Upper lobe of left lung (tissue), 6 donors: ENCODE data around the gene LAMA2. TPM values are rescaled to one million over a fixed set of nuclear protein-coding genes. Genes with fewer than 3 reads are reported as not detected.

Source experiments
- ATAC-seq, 2 donors: fragments of 200-7000 bp; cut with Tn5 transposase; one replicate each; pipeline ENCODE4 v1.9.1; 2022; ENCODE audit warnings: mild to moderate bottlenecking in 2 of 2, moderate library complexity in 2 of 2; ENCODE audit not compliant: low FRiP score in 2 of 2
- DNase-seq, 2 donors: peaks; one replicate each; pipeline ENCODE4 v3.0.0-alpha.2; 2019 to 2020
- H3K27ac ChIP-seq, 4 donors: fragments of 200-600 bp; sonication (generic); one replicate each; pipeline ENCODE4 v1.5.1; 2016 to 2019
- H3K27me3 ChIP-seq, 4 donors: fragments of 200-600 bp; sonication (generic); one replicate each; pipeline ENCODE4 v1.5.1; 2017 to 2019
- H3K36me3 ChIP-seq, 4 donors: fragments of 200-600 bp; sonication (generic); one replicate each; pipeline ENCODE4 v1.5.1; 2016 to 2019
- H3K4me1 ChIP-seq, 4 donors: fragments of 200-600 bp; sonication (generic); one replicate each; pipeline ENCODE4 v1.5.1; 2018 to 2019
- H3K4me3 ChIP-seq, 4 donors: fragments of 200-600 bp; sonication (generic); one replicate each; pipeline ENCODE4 v1.5.1; 2017 to 2019; ENCODE audit warnings: mild to moderate bottlenecking in 2 of 4, moderate library complexity in 1 of 4
- H3K9me3 ChIP-seq, 4 donors: fragments of 200-600 bp; sonication (generic); one replicate each; pipeline ENCODE4 v1.5.1; 2018 to 2019
- EP300 ChIP-seq, 4 donors: sonication (generic); formaldehyde crosslinking; IDR thresholded peaks; one replicate each; pipeline ENCODE4 v1.5.1; 2017; ENCODE audit warnings: antibody characterized with exemption in 4 of 4, control low read depth in 2 of 4
- POLR2A ChIP-seq, 4 donors: fragments of 450-650 bp; IDR thresholded peaks; one replicate each; pipeline ENCODE4 v1.5.1; 2016 to 2017; ENCODE audit warnings: antibody characterized with exemption in 4 of 4, mild to moderate bottlenecking in 2 of 4
- POLR2AphosphoS5 ChIP-seq, 2 donors: sonication (generic); formaldehyde crosslinking; IDR thresholded peaks; one replicate each; pipeline ENCODE4 v1.5.1; 2017; ENCODE audit warnings: antibody characterized with exemption in 2 of 2
- WGBS, 2 donors: methylation state at CpG; one replicate each; pipeline ENCODE4 v1.1.5; 2017 to 2018; 5-methylcytosine and 5-hydroxymethylcytosine counted together
- total RNA-seq, 6 donors: library from RNA; depleted of rRNA in 4 of 6; stranded (reverse); fragments of >200 nt in 4 of 6; gene quantifications; one replicate each; pipeline versions ENCODE4 v1.1.0 to v1.2.1, GENCODE V29; 2016 to 2021
- TF ChIP-seq, protein P1 (sequence below), 6 experiments: fragments of 450-650 bp in 4 of 6; fragments of 200-600 bp in 2 of 6; sonication (generic) in 2 of 6; IDR thresholded peaks; one replicate each; pipeline ENCODE4 v1.5.1; 2016 to 2019; ENCODE audit warnings: antibody characterized with exemption in 6 of 6
- donor health status: DM: no; HTN: no; CAD: no; lungs with moderate emphysema.
- donor health status: DM: no; HTN: yes; CAD: no; lungs with severe emphysema.

The LAMA2 gene
- total RNA-seq, 6 donors from 2014 or later: 41.9 to 82.8 (median 62.4) TPM

DNA sequence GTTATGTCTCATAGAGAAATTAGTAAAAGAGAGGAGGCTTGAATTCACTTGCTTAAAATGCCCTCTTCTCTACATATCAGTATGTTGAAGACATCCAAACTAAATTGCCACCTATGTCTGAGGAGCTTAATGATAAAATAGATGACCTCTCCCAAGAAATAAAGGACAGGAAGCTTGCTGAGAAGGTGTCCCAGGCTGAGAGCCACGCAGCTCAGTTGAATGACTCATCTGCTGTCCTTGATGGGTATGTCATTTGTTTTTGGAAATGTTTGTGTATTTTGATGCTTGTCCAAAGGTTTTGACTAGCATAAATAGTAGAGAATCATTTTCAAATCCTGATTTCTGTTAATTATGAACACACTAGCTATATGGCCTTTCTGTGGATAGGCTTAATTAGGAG is 519.3 kb downstream of the LAMA2 start:
- TF ChIP-seq, protein P1, sequence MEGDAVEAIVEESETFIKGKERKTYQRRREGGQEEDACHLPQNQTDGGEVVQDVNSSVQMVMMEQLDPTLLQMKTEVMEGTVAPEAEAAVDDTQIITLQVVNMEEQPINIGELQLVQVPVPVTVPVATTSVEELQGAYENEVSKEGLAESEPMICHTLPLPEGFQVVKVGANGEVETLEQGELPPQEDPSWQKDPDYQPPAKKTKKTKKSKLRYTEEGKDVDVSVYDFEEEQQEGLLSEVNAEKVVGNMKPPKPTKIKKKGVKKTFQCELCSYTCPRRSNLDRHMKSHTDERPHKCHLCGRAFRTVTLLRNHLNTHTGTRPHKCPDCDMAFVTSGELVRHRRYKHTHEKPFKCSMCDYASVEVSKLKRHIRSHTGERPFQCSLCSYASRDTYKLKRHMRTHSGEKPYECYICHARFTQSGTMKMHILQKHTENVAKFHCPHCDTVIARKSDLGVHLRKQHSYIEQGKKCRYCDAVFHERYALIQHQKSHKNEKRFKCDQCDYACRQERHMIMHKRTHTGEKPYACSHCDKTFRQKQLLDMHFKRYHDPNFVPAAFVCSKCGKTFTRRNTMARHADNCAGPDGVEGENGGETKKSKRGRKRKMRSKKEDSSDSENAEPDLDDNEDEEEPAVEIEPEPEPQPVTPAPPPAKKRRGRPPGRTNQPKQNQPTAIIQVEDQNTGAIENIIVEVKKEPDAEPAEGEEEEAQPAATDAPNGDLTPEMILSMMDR (IDR thresholded peaks at IDR 0.05): no peak
- TF ChIP-seq POLR2AphosphoS5 (IDR thresholded peaks at IDR 0.05): no peak
- TF ChIP-seq EP300 (IDR thresholded peaks at IDR 0.05): no peak
- no peak for TF ChIP-seq POLR2A (IDR thresholded peaks at IDR 0.05)
- Histone ChIP-seq H3K27me3 (no peaks in the 10 kb centered on the region), H3K27ac (no peak overlapping the region), H3K9me3 (no peaks in the 10 kb centered on the region), H3K4me3 (no peak overlapping the region), H3K4me1 (no peaks in the 10 kb centered on the region), H3K36me3 (no peaks in the 10 kb centered on the region)
- no peak for DNase-seq
- no peak for ATAC-seq
- 38 to 50% methylated on average over 1 of the region's 1 CpG for WGBS, 2 donors

DNA sequence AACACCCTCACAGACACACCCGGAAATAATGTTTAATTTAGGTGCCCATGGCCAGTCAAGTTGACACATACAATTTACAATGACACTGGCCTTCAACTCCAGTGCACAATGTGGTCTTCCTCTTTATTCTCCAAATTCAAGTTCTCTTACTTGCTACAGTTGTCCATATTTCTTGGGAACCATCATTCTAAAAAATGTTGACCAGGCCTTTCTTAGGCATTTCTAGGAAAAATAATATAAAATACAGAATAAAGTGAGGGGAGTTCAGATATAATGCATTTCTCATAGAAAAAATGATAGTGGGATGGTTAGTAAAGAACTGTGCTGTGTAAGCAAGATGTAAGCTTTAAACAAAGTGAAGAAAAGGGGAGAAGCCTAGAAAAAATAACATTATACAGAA is 528.2 kb downstream of the LAMA2 start:
- no peaks in the 10 kb centered on the region for H3K27me3 ChIP-seq
- WGBS, 2 donors: 88 to 95% methylated on average over 1 of the region's 1 CpG
- no peaks in the 10 kb centered on the region for H3K36me3 ChIP-seq

DNA sequence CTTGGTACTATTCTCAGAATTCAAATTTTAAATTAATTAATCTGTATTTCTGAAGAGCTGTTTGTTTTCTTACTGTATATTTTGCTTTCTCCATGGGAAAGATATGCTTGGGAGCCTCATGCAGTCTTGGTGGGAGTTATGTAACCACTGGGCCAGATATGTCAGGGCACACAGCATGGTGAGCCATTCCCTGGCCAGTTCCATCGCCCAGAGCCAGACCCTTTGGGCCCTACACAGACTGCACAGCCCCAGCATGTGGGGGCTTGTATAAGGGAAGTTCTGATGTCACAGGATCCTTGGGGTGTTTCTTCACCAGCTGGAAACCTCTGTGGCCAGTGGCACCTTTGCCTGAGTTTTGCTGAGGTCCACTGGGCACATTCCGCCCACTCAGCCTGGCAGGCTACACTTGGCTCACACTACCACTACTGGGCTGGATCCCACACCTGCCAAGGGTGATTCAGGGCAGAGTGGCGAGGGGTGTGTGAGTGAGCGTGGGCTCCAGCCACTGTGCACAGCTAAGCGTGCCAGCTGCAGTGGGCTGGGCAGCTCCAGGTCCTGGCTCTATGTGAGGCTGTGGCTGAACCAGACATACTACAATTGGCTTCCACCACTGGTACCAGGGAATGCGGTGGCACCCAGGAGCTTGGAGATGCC is 533.5 kb downstream of the LAMA2 start:
- H3K27ac ChIP-seq: no peak overlapping the region
- no peaks in the 10 kb centered on the region for H3K9me3 ChIP-seq
- DNase-seq (peak in 1 of 2 donors; percentile 15), ATAC-seq (peak; percentile 31 to 65)
- H3K4me1 ChIP-seq: no peaks in the 10 kb centered on the region
- H3K4me3 ChIP-seq: no peak overlapping the region
- no peaks in the 10 kb centered on the region for H3K36me3 ChIP-seq
- H3K27me3 ChIP-seq: no peaks in the 10 kb centered on the region
- TF ChIP-seq, protein P1 (IDR thresholded peaks at IDR 0.05): no peak
- no peak for TF ChIP-seq POLR2A (IDR thresholded peaks at IDR 0.05)
- TF ChIP-seq EP300 (IDR thresholded peaks at IDR 0.05): no peak
- TF ChIP-seq POLR2AphosphoS5 (IDR thresholded peaks at IDR 0.05): no peak
- WGBS, 2 donors: 94 to 96% methylated on average over 5 to 6 of the region's 6 CpGs

More for the DNA sequence above, 528.2 kb downstream of the LAMA2 start:
- TF ChIP-seq POLR2A (IDR thresholded peaks at IDR 0.05): no peak
- TF ChIP-seq EP300 (IDR thresholded peaks at IDR 0.05): no peak
- no peak for TF ChIP-seq POLR2AphosphoS5 (IDR thresholded peaks at IDR 0.05)
- TF ChIP-seq, protein P1 (IDR thresholded peaks at IDR 0.05): no peak
- Histone ChIP-seq H3K27ac (no peak overlapping the region), H3K4me1 (no peaks in the 10 kb centered on the region), H3K9me3 (no peaks in the 10 kb centered on the region), H3K4me3 (no peak overlapping the region)
- no peak for DNase-seq
- ATAC-seq: no peak

DNA sequence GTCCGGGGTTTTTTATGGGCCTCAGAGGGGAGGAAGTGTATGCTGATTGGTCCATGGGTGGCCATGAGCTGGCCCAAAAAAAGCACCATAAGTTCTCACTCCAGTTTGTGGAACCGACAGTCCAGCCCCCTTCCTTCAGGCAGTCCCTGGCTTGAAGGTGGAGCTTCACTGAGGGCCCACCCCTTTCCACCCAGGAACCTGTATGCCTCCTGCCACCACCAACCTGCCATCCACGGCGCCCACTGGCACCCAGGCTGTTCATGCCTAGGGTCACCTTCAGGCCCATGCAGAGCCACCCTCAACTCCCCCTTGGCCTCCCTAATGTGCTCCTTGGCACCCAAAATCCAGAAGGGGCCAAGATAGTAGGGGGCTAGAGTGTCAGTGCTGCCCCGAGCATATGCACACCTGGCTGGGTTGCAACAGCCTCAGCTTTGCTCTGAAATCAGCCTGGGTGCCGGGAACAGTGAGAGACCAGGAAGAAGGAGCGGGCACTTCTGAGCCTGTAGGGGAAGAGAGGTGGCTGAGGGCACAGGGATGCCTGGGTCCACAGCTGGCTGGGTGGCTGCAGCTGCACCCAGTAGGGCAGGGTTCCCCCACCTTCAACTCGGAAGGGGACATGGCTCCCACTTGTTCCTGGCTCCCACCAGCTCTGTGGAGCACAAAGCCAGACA is 534.6 kb downstream of the LAMA2 start:
- DNase-seq: peak in 1 of 2 donors; percentile 20
- no peak for TF ChIP-seq EP300 (IDR thresholded peaks at IDR 0.05)
- no peak for TF ChIP-seq POLR2A (IDR thresholded peaks at IDR 0.05)
- TF ChIP-seq POLR2AphosphoS5 (IDR thresholded peaks at IDR 0.05): no peak
- TF ChIP-seq, protein P1 (IDR thresholded peaks at IDR 0.05): no peak
- ATAC-seq: peak; percentile 24 to 34
- no peaks in the 10 kb centered on the region for H3K36me3 ChIP-seq
- no peak overlapping the region for H3K4me3 ChIP-seq
- no peak overlapping the region for H3K27ac ChIP-seq
- H3K9me3 ChIP-seq: no peaks in the 10 kb centered on the region
- no peaks in the 10 kb centered on the region for H3K4me1 ChIP-seq
- no peaks in the 10 kb centered on the region for H3K27me3 ChIP-seq
- 93 to 96% methylated on average over 8 of the region's 8 CpGs for WGBS, 2 donors
